ENCODE results near the gene COL26A1.

Gene COL26A1

GRCh38 chr7:101588131-101588935 is 225.7 kb downstream of the COL26A1 start:
- Histone ChIP-seq H3K27me3 (ENCODE audit: insufficient read depth, poor library complexity, severe bottlenecking) (no peaks in the 10 kb centered on the region), H3K27ac (replicated peaks) (no peak overlapping the region), H3K4me3 (replicated peaks; ENCODE audit: insufficient read depth, low read length) (no peak overlapping the region)
- DNase-seq (ENCODE audit: low read depth in 1 of 2, low spot score in 1 of 2), result no peak
- TF ChIP-seq, protein P1, sequence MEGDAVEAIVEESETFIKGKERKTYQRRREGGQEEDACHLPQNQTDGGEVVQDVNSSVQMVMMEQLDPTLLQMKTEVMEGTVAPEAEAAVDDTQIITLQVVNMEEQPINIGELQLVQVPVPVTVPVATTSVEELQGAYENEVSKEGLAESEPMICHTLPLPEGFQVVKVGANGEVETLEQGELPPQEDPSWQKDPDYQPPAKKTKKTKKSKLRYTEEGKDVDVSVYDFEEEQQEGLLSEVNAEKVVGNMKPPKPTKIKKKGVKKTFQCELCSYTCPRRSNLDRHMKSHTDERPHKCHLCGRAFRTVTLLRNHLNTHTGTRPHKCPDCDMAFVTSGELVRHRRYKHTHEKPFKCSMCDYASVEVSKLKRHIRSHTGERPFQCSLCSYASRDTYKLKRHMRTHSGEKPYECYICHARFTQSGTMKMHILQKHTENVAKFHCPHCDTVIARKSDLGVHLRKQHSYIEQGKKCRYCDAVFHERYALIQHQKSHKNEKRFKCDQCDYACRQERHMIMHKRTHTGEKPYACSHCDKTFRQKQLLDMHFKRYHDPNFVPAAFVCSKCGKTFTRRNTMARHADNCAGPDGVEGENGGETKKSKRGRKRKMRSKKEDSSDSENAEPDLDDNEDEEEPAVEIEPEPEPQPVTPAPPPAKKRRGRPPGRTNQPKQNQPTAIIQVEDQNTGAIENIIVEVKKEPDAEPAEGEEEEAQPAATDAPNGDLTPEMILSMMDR (IDR thresholded peaks at IDR 0.05; ENCODE audit: insufficient read depth, low read length), result no peak
- TF ChIP-seq GABPA (IDR thresholded peaks at IDR 0.05; ENCODE audit: low read depth) (no peak), POLR2AphosphoS5 (IDR thresholded peaks at IDR 0.05; ENCODE audit: low read depth) (no peak), SPI1 (IDR thresholded peaks at IDR 0.05; ENCODE audit: borderline replicate concordance, low read depth) (no peak)
- TF ChIP-seq, protein P2, sequence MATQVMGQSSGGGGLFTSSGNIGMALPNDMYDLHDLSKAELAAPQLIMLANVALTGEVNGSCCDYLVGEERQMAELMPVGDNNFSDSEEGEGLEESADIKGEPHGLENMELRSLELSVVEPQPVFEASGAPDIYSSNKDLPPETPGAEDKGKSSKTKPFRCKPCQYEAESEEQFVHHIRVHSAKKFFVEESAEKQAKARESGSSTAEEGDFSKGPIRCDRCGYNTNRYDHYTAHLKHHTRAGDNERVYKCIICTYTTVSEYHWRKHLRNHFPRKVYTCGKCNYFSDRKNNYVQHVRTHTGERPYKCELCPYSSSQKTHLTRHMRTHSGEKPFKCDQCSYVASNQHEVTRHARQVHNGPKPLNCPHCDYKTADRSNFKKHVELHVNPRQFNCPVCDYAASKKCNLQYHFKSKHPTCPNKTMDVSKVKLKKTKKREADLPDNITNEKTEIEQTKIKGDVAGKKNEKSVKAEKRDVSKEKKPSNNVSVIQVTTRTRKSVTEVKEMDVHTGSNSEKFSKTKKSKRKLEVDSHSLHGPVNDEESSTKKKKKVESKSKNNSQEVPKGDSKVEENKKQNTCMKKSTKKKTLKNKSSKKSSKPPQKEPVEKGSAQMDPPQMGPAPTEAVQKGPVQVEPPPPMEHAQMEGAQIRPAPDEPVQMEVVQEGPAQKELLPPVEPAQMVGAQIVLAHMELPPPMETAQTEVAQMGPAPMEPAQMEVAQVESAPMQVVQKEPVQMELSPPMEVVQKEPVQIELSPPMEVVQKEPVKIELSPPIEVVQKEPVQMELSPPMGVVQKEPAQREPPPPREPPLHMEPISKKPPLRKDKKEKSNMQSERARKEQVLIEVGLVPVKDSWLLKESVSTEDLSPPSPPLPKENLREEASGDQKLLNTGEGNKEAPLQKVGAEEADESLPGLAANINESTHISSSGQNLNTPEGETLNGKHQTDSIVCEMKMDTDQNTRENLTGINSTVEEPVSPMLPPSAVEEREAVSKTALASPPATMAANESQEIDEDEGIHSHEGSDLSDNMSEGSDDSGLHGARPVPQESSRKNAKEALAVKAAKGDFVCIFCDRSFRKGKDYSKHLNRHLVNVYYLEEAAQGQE (IDR thresholded peaks at IDR 0.05; ENCODE audit: insufficient replicate concordance, low read depth), result no peak

- DNase-seq (ENCODE audit: low read depth in 1 of 2, low spot score in 1 of 2), result no peak
- no peak overlapping the region for H3K27ac ChIP-seq (replicated peaks)
- no peak overlapping the region for H3K4me3 ChIP-seq (replicated peaks; ENCODE audit: insufficient read depth, low read length)
- H3K27me3 ChIP-seq (ENCODE audit: insufficient read depth, poor library complexity, severe bottlenecking), result no peaks in the 10 kb centered on the region
- TF ChIP-seq SPI1 (IDR thresholded peaks at IDR 0.05; ENCODE audit: borderline replicate concordance, low read depth) (no peak), POLR2AphosphoS5 (IDR thresholded peaks at IDR 0.05; ENCODE audit: low read depth) (no peak), GABPA (IDR thresholded peaks at IDR 0.05; ENCODE audit: low read depth) (no peak)
- TF ChIP-seq, protein P2 (IDR thresholded peaks at IDR 0.05; ENCODE audit: insufficient replicate concordance, low read depth), result no peak
- TF ChIP-seq, protein P1 (IDR thresholded peaks at IDR 0.05; ENCODE audit: insufficient read depth, low read length), result no peak
These were observed 226.4 kb downstream of the COL26A1 start for GRCh38 chr7:101589052-101589451.

- DNase-seq (ENCODE audit: low read depth in 1 of 2, low spot score in 1 of 2), result no peak
- no peak overlapping the region for H3K27ac ChIP-seq (replicated peaks)
- TF ChIP-seq SPI1 (IDR thresholded peaks at IDR 0.05; ENCODE audit: borderline replicate concordance, low read depth) (no peak), GABPA (IDR thresholded peaks at IDR 0.05; ENCODE audit: low read depth) (no peak), POLR2AphosphoS5 (IDR thresholded peaks at IDR 0.05; ENCODE audit: low read depth) (no peak)
- TF ChIP-seq, protein P2 (IDR thresholded peaks at IDR 0.05; ENCODE audit: insufficient replicate concordance, low read depth), result no peak
- TF ChIP-seq, protein P1 (IDR thresholded peaks at IDR 0.05; ENCODE audit: insufficient read depth, low read length), result no peak
- no peaks in the 10 kb centered on the region for H3K27me3 ChIP-seq (ENCODE audit: insufficient read depth, poor library complexity, severe bottlenecking)
- H3K4me3 ChIP-seq (replicated peaks; ENCODE audit: insufficient read depth, low read length), result no peak overlapping the region
These were observed 227.4 kb downstream of the COL26A1 start for GRCh38 chr7:101589976-101590662.
